GM06990 (cell line): ENCODE results near the gene DGKD.

ENCODE experiments used
- DNase-seq: peaks from one replicate; pipeline ENCODE4 v3.0.0-alpha.2; 2011; ENCODE audit not compliant: insufficient read length; ENCODE audit errors: extremely low read depth
- H3K27me3 ChIP-seq: replicated peaks from 2 replicates; pipeline ENCODE4 v1.6.0; 2011; ENCODE audit warnings: low read length; ENCODE audit not compliant: control insufficient read depth, insufficient read depth
- H3K36me3 ChIP-seq: 2 replicates; pipeline ENCODE4 v1.5.1; 2011; ENCODE audit warnings: low read length; ENCODE audit not compliant: control insufficient read depth, insufficient read depth
- H3K4me3 ChIP-seq: replicated peaks from 2 replicates; pipeline ENCODE4 v1.5.1; 2011; ENCODE audit warnings: low read depth, mild to moderate bottlenecking, control low read depth, low read length
- TF ChIP-seq, protein P1 (sequence below): IDR thresholded peaks from 2 replicates; pipeline ENCODE4 v1.5.1; 2011; ENCODE audit warnings: low read length, control low read depth, mild to moderate bottlenecking, inconsistent platforms; ENCODE audit not compliant: insufficient read depth, poor library complexity, severe bottlenecking

DGKD gene

DNA sequence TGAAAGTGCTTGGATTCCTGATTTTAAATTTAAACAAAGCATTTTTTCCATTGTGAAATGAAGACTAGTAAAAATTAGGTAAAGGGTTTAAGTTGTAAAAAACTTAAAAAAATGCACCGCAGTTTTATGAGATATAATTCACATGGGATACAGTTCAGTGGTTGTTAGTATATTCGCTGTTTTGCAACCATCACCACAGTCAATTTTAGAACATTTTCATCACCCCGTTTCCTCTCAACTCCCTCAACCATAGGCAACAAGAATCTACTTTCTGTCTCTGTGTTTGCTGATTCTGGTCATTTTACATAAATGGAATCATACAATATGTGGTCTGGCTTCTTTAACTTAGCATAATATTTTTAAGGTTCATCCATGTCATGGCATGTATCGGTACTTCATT, 4.0 kb downstream of the DGKD start:
- H3K27me3 ChIP-seq: no peaks in the 10 kb centered on the region
- DNase-seq: no peak
- peak overlapping the region; percentile 52 for H3K4me3 ChIP-seq
- TF ChIP-seq, protein P1, sequence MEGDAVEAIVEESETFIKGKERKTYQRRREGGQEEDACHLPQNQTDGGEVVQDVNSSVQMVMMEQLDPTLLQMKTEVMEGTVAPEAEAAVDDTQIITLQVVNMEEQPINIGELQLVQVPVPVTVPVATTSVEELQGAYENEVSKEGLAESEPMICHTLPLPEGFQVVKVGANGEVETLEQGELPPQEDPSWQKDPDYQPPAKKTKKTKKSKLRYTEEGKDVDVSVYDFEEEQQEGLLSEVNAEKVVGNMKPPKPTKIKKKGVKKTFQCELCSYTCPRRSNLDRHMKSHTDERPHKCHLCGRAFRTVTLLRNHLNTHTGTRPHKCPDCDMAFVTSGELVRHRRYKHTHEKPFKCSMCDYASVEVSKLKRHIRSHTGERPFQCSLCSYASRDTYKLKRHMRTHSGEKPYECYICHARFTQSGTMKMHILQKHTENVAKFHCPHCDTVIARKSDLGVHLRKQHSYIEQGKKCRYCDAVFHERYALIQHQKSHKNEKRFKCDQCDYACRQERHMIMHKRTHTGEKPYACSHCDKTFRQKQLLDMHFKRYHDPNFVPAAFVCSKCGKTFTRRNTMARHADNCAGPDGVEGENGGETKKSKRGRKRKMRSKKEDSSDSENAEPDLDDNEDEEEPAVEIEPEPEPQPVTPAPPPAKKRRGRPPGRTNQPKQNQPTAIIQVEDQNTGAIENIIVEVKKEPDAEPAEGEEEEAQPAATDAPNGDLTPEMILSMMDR: no peak
- no peaks in the 10 kb centered on the region; the same call in 1 of the 2 replicates for H3K36me3 ChIP-seq

DNA sequence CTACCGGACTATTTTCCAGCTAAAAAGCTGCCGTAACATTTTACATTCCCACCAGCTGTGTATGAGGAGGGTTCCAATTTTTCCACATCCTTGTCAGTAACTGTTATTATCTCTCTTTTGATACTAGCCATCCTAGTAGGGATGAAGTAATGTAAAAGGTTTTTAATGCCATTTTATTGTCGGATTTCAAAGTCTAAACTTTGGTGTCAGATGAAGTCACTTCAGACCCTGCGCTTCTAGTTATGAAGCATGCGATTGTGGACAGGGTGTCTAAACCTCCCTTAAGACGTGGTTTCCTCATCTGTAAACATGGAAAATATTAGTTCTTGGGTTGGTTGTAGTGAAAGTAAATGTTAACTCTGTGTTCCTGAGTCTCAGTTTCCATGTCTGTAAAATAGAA, 4.7 kb downstream of the DGKD start:
- TF ChIP-seq, protein P1: no peak
- peak overlapping the region; percentile 52; the same call in 1 of the 2 replicates for H3K4me3 ChIP-seq
- no peaks in the 10 kb centered on the region; the same call in 1 of the 2 replicates for H3K36me3 ChIP-seq
- no peak for DNase-seq
- H3K27me3 ChIP-seq: no peaks in the 10 kb centered on the region

DNA sequence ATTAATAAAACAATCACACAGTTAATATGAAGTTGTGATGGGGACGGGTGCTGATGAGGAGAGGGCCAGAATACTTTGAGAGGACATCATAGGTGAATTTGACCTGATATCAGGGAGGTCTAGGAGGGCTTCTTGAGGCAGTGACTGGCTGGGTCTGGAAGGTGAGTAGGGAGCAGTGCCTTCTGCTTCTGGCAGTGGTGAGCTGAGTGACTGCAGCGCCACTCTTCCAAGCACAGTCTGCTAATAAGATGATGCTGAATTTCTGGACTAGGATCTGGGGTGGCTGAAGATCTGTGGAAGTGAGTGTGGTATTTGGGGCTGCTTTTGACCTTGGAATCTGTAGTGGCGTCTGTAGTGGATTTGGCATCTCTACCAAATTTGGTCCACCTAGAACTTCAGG, 5.5 kb downstream of the DGKD start:
- TF ChIP-seq, protein P1: no peak
- Histone ChIP-seq H3K4me3 (no peak overlapping the region), H3K27me3 (no peaks in the 10 kb centered on the region), H3K36me3 (no peaks in the 10 kb centered on the region; the same call in 1 of the 2 replicates)
- DNase-seq: no peak

DNA sequence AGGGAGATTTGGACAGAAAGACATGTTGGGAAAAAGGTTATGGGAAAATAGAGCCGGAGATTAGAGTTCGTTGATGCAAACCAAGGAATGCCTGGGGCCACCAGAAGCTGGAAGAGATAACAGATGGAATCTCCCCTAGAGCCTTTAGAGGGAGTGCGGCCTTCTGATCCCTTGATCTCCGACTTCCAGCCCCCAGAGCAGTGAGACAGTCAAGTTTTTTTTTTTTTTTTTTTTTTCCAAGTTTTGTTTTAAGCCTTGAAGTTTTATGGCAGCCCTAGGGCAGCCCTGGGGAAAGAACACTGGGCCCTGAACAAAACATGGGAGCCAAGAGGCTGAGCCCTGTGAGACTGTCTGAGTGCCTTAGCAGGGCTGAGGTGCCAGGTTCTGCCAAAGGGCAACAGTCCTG, 6.5 kb downstream of the DGKD start:
- TF ChIP-seq, protein P1: no peak
- Histone ChIP-seq H3K4me3 (no peak overlapping the region), H3K36me3 (no peaks in the 10 kb centered on the region; the same call in 1 of the 2 replicates), H3K27me3 (no peaks in the 10 kb centered on the region)
- DNase-seq: no peak

DNA sequence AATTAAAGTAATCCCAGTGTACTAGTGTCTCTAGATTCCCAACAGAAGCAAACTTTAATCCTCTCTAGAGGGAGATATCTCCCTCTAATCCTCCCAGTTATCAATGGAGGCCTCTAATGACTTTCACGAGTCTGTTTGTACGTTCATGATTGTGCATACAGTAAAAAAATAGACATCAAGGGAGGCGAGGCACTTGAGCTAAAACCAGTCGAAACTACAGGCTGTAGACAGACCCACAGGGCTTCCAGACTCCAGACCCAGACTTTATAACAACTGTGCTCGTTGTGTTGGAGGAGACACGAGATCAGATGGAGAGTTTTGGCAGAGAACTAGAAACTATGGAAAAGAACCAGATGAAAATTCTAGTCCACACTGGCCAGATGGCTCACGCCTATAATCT, 7.0 kb downstream of the DGKD start:
- TF ChIP-seq, protein P1: no peak
- no peaks in the 10 kb centered on the region for H3K27me3 ChIP-seq
- H3K36me3 ChIP-seq: no peaks in the 10 kb centered on the region; the same call in 1 of the 2 replicates
- H3K4me3 ChIP-seq: no peak overlapping the region
- DNase-seq: no peak

DNA sequence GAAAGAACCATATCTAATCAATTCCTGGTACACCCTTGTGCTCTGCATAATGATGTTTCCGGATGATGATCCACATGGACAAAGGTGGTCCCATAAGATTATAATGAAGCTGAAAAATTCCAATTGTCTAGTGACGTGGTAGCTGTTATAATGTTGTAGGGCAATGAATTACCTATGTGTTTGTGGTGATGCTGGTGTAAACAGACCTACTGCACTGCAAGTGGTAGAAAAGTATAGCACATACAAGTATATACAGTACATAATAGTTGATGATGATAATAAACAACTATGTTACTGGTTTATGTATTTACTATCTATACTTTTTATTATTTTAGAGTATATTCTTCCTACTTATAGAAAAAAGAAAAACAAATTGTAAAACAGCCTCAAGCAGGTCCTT, 8.4 kb downstream of the DGKD start:
- no peaks in the 10 kb centered on the region; the same call in 1 of the 2 replicates for H3K36me3 ChIP-seq

More for the DNA sequence above, 8.4 kb downstream of the DGKD start:
- TF ChIP-seq, protein P1: no peak
- DNase-seq: no peak
- no peak overlapping the region for H3K4me3 ChIP-seq
- no peaks in the 10 kb centered on the region for H3K27me3 ChIP-seq
